A673 (cell line): Measurements from ENCODE around the gene ABCC5.

Experiments
- CTCF ChIP-seq: fragments of 300-800, 200-600 bp; sonication (generic); conservative IDR thresholded peaks from 2 replicates; pipeline ENCODE4 v1.5.1; 2017; ENCODE audit warnings: low read depth, mild to moderate bottlenecking, antibody characterized with exemption, low read length, moderate library complexity, mixed read lengths
- EZH2 ChIP-seq: fragments of 200-600 bp; sonication (generic); IDR thresholded peaks from 2 replicates; pipeline ENCODE4 v1.6.1; 2017; ENCODE audit warnings: borderline replicate concordance, low read depth, mild to moderate bottlenecking, mixed read lengths, antibody characterized with exemption, low read length; ENCODE audit not compliant: poor library complexity, severe bottlenecking

- TF ChIP-seq EZH2 (no peak), CTCF (no peak)
Observed at GRCh38 chr3:183896184-183896583, 121.5 kb downstream of the ABCC5 start.
